Omental fat pad (tissue), 4 donors: ENCODE measurements around the gene ZNF791. TPM values are rescaled to one million over a fixed set of nuclear protein-coding genes. Genes with fewer than 3 reads are reported as not detected.
"Not testable (repeated sequence)": the region's sequence is repeated elsewhere in the genome, so short reads cannot be mapped to it uniquely, and the experiment has no call there.

Experiments used
- ATAC-seq: fragments of 150-250 bp; one replicate; pipeline ENCODE4 v1.9.1; 2016; ENCODE audit warnings: mild to moderate bottlenecking, moderate library complexity; ENCODE audit not compliant: low FRiP score
- DNase-seq: peaks from one replicate; pipeline ENCODE4 v3.0.0-alpha.2; 2019; ENCODE audit warnings: low spot score
- CTCF ChIP-seq, 3 donors: fragments of 450-650 bp; IDR thresholded peaks; one replicate each; pipeline ENCODE4 v1.5.1; 2016 to 2017; ENCODE audit warnings: antibody characterized with exemption in 3 of 3, mild to moderate bottlenecking in 3 of 3, moderate library complexity in 2 of 3
- total RNA-seq, 4 donors: library from RNA; depleted of rRNA; stranded (reverse); fragments of >200 nt; gene quantifications; one replicate each; pipeline ENCODE4 v1.1.0, GENCODE V29; 2016

Gene ZNF791
- total RNA-seq = 10 to 100 TPM; 12.9 to 23.3 (median 16.3) TPM

DNA sequence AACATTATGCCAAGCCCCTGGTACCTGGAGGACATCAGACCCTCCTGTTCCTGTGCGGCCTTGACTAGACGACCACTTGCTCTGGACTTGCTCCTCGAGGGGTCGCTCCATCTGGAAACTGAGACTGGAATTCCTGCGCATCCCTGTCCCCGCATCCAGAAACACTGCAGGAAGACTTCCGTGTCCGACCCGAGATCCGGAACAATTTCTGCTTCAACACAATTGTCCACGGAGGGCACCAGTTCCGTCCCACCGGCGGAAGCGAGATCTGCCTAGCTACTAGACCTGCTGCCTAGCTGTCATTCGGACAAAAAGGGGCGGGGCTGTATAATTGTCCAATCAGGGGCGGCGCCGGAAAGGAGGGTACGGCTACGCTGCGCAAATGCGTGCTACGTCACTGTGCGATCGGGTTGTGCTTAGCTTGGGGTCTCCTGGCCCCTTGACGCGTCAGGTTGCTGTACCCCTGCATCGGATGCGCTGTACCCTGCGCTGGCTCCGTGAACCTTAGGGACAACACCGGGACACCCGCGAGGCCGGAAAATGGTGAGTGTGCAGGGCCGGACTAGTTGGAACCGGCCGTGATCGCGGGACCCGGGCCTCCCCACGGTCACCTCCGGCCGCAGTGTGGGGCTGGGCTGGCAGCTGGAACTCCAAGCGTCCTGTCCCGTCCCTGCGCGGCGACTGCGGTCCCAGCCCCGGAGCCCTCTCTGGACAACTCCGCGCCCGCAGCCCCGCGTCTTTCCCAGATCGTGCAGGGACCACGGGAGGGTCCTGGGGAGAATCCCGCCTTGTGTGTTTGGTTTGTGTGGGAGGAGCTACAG lies at the start of gene ZNF791, which contains the start of gene ZNF490:
Gene ZNF791, plus strand, starts transcription at position 381 of the 821 bp plus-strand sequence. Its CDS starts 160 bp downstream, at position 541.
Gene ZNF490, minus strand, starts transcription at position 274 of the 821 bp plus-strand sequence. Its CDS starts 133 bp downstream, at position 141.
- DNase-seq = peak; percentile 97
- ATAC-seq = peak; percentile 98
- TF ChIP-seq CTCF (IDR thresholded peaks at IDR 0.05) = no peak

DNA sequence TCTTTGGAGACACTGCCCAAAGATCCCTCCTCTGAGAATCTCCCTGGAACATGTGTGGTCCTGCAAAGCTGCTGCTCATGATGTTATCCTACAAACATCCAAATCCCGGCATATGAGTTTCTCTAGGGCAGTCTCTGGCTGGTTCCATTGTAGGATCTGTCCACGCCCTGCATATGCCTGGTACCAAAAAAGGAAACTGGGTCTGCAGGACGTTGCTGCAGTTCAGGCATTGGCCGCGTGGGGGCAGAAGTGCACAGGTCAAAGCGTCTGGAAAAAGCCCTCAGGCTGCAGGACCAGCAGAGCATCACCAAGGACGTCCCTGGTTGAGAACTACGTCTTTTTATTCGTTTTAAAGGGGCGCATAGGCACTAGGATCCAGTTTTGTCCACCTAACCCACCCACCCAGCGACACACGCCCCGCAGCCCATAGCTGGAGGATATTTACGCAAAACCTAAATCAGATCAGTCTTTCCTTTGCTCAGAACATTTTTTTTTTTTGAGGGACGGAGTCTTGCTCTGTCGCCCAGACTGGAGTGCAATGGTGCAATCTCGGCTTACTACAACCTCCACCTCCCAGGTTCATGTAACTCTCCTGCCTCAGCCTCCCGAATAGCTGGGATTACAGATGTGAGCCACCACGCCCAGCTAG lies 46.6 kb upstream of the ZNF791 start:
- peak; percentile 97 for DNase-seq
- peak; percentile 96 for ATAC-seq
- TF ChIP-seq CTCF (IDR thresholded peaks at IDR 0.05) = peak in 2 of 3 donors; percentile 74 to 80

- not testable (repeated sequence) for ATAC-seq
These were observed 44.3 kb upstream of the ZNF791 start for GRCh38 chr19:12566380-12566779.

GRCh38 chr19:12567951-12568350 lies 42.8 kb upstream of the ZNF791 start:
- TF ChIP-seq CTCF (IDR thresholded peaks at IDR 0.05) = no peak
- ATAC-seq (no peak), DNase-seq (no peak)

More at GRCh38 chr19:12566380-12566779, 44.3 kb upstream of the ZNF791 start:
- not testable (repeated sequence) for DNase-seq

GRCh38 chr19:12574036-12574435 lies 36.7 kb upstream of the ZNF791 start:
- no peak for DNase-seq
- TF ChIP-seq CTCF (IDR thresholded peaks at IDR 0.05) = no peak
- no peak for ATAC-seq

DNA sequence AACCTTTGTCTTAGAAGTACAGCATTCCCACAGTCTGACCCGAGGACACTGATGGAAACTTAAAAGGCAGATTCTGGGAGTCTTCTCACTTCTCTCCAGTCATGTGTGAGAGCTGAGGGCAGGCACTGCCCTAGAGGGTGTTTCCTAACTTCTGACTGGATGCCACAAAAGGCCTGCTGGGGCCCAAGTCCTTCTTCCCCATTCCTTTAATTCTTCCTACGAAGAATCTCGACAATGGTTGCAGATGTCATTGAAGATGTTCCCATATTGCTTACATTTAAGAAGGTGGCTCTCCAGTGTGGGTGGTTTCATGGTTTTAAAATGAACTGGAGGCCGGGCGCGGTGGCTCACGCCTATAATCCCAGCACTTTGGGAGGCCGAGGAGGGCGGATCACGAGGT lies 32.1 kb upstream of the ZNF791 start:
- ATAC-seq = no peak
- DNase-seq = no peak
- TF ChIP-seq CTCF (IDR thresholded peaks at IDR 0.05) = no peak

DNA sequence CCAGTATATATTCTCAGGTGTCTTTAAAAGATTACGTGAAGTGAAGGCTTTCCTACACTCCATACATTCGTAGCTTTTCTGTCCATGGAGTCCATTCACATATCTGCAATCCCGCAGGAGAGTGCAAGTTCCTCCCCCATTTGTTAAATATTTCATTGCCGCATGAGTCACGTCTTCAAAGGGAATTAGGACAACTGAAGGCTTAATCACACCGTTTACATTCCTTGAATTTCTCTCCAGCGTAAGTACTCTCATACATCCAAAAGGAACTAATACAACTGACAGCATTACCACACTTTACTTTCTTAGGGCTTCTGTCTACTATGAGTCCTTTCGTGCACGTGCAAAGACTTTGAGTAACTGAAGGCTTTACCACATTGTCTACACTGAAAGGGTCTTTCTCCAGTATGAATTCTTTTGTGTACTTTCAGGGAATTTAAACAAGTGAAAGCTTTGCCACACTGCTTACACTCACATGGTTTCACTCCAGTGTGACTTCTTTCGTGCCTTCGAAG lies 30.5 kb upstream of the ZNF791 start:
- peak; percentile 57 for ATAC-seq
- DNase-seq = no peak
- TF ChIP-seq CTCF (IDR thresholded peaks at IDR 0.05) = no peak
